Measurements from ENCODE around the gene GLI3.

Gene GLI3

DNA sequence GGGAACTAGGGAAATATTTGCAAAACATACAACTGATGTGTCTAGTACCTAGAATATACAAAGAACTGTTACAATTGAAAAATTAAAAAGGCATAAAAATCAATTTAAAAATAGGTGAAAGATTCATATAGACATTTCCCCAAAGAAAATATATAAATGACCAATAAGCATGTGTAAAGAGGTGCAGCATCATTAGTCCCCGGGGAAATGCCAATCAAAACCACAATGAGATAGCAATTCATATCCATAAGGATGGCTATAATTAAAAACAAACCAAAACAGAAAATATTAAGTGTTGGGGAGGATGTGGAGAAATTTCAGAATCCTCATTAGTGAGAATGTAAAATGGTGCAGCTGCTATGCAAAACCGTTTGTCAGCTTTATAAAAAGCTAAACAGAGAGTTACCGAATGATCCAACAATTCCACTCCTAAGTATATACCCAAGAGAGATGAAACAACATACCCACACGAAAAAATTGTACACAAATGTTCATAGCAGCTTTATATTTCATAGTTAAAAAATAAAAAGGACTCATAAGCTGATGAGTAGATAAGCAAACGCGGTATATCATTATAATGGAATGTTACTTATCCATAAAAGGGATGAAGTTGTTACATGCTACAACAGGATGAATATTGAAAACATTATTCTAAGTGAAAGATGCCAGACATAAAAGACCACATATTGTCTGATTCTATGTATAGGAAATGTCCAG is 324.0 kb downstream of the GLI3 start:
- no peak for DNase-seq

DNA sequence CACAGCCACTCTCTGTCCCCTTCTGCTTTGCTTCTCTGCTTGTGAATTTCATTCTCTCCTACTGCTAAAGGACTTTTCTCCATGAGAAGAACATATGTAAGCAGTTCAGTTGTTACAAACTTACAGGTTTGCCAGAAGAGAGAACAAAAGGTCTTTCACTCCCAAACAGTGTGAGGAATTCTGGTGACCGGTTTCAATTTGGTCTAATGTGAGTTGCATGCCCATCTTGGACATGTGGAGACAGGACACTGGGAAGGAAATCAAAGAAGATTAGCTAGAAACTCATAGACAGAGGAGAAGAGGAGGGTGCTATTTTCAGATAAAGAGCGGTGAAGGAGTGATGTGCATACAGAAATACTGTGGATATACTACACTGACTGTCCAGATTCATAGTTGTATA is 324.6 kb downstream of the GLI3 start:
- DNase-seq, result no peak

DNA sequence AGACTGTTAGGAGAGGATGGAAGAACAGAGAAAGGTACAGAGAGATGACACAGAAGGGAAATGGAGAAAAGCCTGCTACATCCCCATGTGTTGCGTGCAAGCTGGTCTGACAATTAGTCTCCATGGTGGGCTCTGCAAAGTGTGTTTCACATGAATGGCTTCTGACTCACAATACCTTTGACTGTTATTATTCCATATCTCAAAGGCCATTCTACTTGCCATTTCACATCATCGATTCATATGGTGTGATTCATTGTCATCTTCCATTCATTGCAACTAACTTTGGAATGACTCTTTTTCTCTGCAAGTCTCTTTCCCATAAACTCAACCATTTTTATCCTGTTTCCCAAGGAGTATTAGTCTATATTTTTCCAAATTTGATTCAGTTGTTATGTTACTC is 325.2 kb downstream of the GLI3 start:
- no peak for DNase-seq
